Activated CD8-positive, alpha-beta memory T cell treated with anti-CD3 and anti-CD28 coated beads, Interleukin-2, amount 50 U/mL, for 4 hours (primary cell): ENCODE measurements around the gene GPAT2.
A peak's percentile ranks its signal among the peaks of the same experiment; 100 is the strongest.
"Not testable (repeated sequence)": the region's sequence is repeated elsewhere in the genome, so short reads cannot be mapped to it uniquely, and the experiment has no call there.

ENCODE experiments used
- DNase-seq: peaks from one replicate; pipeline ENCODE4 v3.0.0-alpha.2; 2020

Gene GPAT2

GRCh38 chr2:96022126-96022525 lies 12.6 kb downstream of the GPAT2 start:
- not testable (repeated sequence) for DNase-seq

GRCh38 chr2:96021142-96021541 lies 13.6 kb downstream of the GPAT2 start:
- not testable (repeated sequence) for DNase-seq

GRCh38 chr2:96019909-96020590 lies 14.7 kb downstream of the GPAT2 start:
- DNase-seq = not testable (repeated sequence)

- not testable (repeated sequence) for DNase-seq
These were observed 18.4 kb downstream of the GPAT2 start for GRCh38 chr2:96016321-96016720.

GRCh38 chr2:96012792-96013264 lies 21.9 kb downstream of the GPAT2 start:
- DNase-seq = not testable (repeated sequence)

- not testable (repeated sequence) for DNase-seq
These were observed 22.5 kb downstream of the GPAT2 start for GRCh38 chr2:96012086-96012791.

- DNase-seq = not testable (repeated sequence)
These were observed 23.6 kb downstream of the GPAT2 start for GRCh38 chr2:96011129-96011455.

GRCh38 chr2:96010320-96011128 lies 24.2 kb downstream of the GPAT2 start:
- peak; percentile 99 for DNase-seq

GRCh38 chr2:96009833-96010232 lies 24.9 kb downstream of the GPAT2 start:
- not testable (repeated sequence) for DNase-seq

- DNase-seq = not testable (repeated sequence)
These were observed 26.7 kb downstream of the GPAT2 start for GRCh38 chr2:96008051-96008450.

GRCh38 chr2:96006248-96006647 lies 28.5 kb downstream of the GPAT2 start:
- DNase-seq = not testable (repeated sequence)

- DNase-seq = peak; percentile 36
These were observed 42.0 kb downstream of the GPAT2 start for GRCh38 chr2:95992520-95993272.

GRCh38 chr2:95992102-95992501 lies 42.6 kb downstream of the GPAT2 start:
- not testable (repeated sequence) for DNase-seq

GRCh38 chr2:95991351-95992094 lies 43.2 kb downstream of the GPAT2 start, which contains the start of gene ANKRD36C:
TSS of gene ANKRD36C (minus strand) at chr2:95991824. CDS start at chr2:95991708, 116 bp downstream.
- DNase-seq = not testable (repeated sequence)

GRCh38 chr2:95990884-95991283 lies 43.8 kb downstream of the GPAT2 start:
- DNase-seq = not testable (repeated sequence)
